ENCODE data around the gene RBM17.
"Not testable (repeated sequence)": the region's sequence is repeated elsewhere in the genome, so short reads cannot be mapped to it uniquely, and the experiment has no call there.

RBM17 gene

GRCh38 chr10:6056411-6057135 is 32.3 kb upstream of the RBM17 start:
- DNase-seq (ENCODE audit: low spot score): no peak

GRCh38 chr10:6058682-6059475 is 30.0 kb upstream of the RBM17 start:
- DNase-seq (ENCODE audit: low spot score): no peak

- no peak for DNase-seq (ENCODE audit: low spot score)
Measured at GRCh38 chr10:6059506-6059905, 29.3 kb upstream of the RBM17 start.

- DNase-seq (ENCODE audit: low spot score): no peak
Measured at GRCh38 chr10:6061056-6061455, 27.8 kb upstream of the RBM17 start.

- DNase-seq (ENCODE audit: low spot score): no peak
Measured at GRCh38 chr10:6062101-6062771, 26.6 kb upstream of the RBM17 start, which contains the start of gene IL2RA. IL2RA (minus strand) TSS chr10:6062367; CDS start chr10:6062151, 216 bp downstream.

GRCh38 chr10:6064119-6064518 is 24.7 kb upstream of the RBM17 start:
- DNase-seq (ENCODE audit: low spot score): no peak

- not testable (repeated sequence) for DNase-seq (ENCODE audit: low spot score)
Measured at GRCh38 chr10:6064726-6065125, 24.1 kb upstream of the RBM17 start.

GRCh38 chr10:6065406-6065805 is 23.4 kb upstream of the RBM17 start:
- no peak for DNase-seq (ENCODE audit: low spot score)

- DNase-seq (ENCODE audit: low spot score): no peak
Measured at GRCh38 chr10:6065835-6066234, 23.0 kb upstream of the RBM17 start.

- no peak for DNase-seq (ENCODE audit: low spot score)
Measured at GRCh38 chr10:6067457-6067856, 21.4 kb upstream of the RBM17 start.

GRCh38 chr10:6068006-6068405 is 20.8 kb upstream of the RBM17 start:
- no peak for DNase-seq (ENCODE audit: low spot score)

GRCh38 chr10:6068422-6068821 is 20.4 kb upstream of the RBM17 start:
- no peak for DNase-seq (ENCODE audit: low spot score)

GRCh38 chr10:6069081-6069931 is 19.5 kb upstream of the RBM17 start:
- no peak for DNase-seq (ENCODE audit: low spot score)

GRCh38 chr10:6070660-6071059 is 18.2 kb upstream of the RBM17 start:
- DNase-seq (ENCODE audit: low spot score): no peak

- no peak for DNase-seq (ENCODE audit: low spot score)
Measured at GRCh38 chr10:6071181-6072175, 17.4 kb upstream of the RBM17 start.

GRCh38 chr10:6072215-6072934 is 16.5 kb upstream of the RBM17 start:
- no peak for DNase-seq (ENCODE audit: low spot score)

- DNase-seq (ENCODE audit: low spot score): no peak
Measured at GRCh38 chr10:6074489-6075301, 14.1 kb upstream of the RBM17 start.

- no peak for DNase-seq (ENCODE audit: low spot score)
Measured at GRCh38 chr10:6077071-6077675, 11.7 kb upstream of the RBM17 start.

GRCh38 chr10:6079044-6079443 is 9.8 kb upstream of the RBM17 start:
- no peak for DNase-seq (ENCODE audit: low spot score)

Data from D341Med (cell line).